NB4 (cell line): ENCODE measurements around the gene ARHGAP20.

ENCODE experiments used
- CTCF ChIP-seq: IDR thresholded peaks from one replicate; pipeline ENCODE4 v1.5.1; 2012; ENCODE audit warnings: low read depth, low read length
- MAX ChIP-seq: IDR thresholded peaks from 2 replicates; pipeline ENCODE4 v1.6.1; 2011; ENCODE audit warnings: low read depth, low read length
- MYC ChIP-seq: IDR thresholded peaks from 2 replicates; pipeline ENCODE4 v1.6.1; 2011; ENCODE audit warnings: low read depth, low read length
- POLR2A ChIP-seq: IDR thresholded peaks from 2 replicates; pipeline ENCODE4 v1.6.1; 2011; ENCODE audit warnings: mild to moderate bottlenecking; ENCODE audit not compliant: insufficient read length; ENCODE audit errors: extremely low read depth

- TF ChIP-seq CTCF (no peak), POLR2A (no peak), MYC (no peak), MAX (no peak)
Measured at GRCh38 chr11:110613197-110613918, 98.9 kb downstream of the ARHGAP20 start.
